Measurements from ENCODE around the gene RPL18A. TPM values are rescaled to one million over a fixed set of nuclear protein-coding genes. Genes with fewer than 3 reads are reported as not detected.

RPL18A gene
- total RNA-seq, 2 experiments from 2014 or later: 3,663 to 3,679 TPM

DNA sequence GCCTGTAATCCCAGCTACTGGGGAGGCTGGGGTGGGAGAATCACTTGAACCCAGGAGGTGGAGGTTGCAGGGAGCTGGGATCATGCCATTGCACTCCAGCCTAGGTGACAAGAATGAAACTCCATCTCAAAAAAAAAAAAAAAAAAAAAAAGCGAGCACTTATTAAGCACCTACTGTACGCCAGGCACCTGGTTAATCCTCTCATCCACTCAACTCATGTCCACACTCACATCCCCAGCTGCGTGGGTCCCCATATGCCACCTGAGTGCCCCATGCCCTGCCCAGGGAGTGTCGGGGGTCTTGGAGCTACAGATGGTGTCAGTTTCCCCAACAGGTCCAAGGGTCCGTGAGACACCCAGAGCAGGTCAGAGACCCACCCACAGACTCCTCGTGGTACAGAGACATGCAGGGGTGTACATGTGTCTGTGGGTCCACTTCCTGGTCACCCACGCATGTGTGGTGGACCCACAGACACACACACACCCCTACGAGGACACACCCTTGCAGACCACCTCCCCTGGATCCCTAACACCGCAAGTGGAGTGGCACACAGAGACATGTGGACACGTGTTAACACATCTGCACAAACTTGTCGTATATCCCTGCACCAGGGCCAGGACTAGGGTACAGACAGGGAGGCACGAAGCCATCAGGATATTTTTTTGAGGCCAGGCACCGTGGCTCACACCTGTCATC lies 41.9 kb upstream of the RPL18A start:
- no peak for ATAC-seq
- Mint-ChIP-seq H3K4me3 (no peak overlapping the region), H3K27ac (no peak overlapping the region)

DNA sequence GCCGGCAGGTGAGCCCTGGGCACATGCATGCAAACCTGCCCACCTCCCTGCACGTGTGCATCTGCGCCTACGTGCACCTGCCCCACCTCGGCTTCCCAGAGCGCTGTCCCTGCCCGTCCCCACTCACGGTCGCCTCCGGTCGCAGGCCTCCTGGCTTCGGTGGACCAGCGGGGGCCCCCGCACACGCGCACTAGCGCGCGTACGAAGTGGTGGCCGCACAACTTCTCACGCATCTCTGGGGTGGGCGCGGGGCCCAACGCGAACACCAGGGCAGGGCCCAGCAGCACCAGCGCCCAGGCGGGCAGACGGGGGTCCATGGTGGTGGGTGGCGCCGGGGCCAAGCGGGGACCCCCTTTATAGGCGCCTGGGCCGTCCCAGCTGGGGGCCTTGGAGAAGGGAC lies 38.5 kb upstream of the RPL18A start, which contains the start of gene INSL3:
Gene INSL3 (minus strand): TSS at position 330 of the 400 bp plus-strand sequence. CDS start 13 bp downstream, at position 317.
- no peaks in the 10 kb centered on the region for H3K27me3 Mint-ChIP-seq
- H3K36me3 Mint-ChIP-seq (ENCODE audit: low read depth): peaks cover 5% of the 10 kb centered on the region
- H3K27ac Mint-ChIP-seq: no peak within 1 kb of the TSS
- no peaks in the 10 kb centered on the region for H3K4me1 Mint-ChIP-seq (ENCODE audit: low read depth)
- DNase-seq (no peak), ATAC-seq (no peak)
- CTCF ChIA-PET: no interaction called here
- intact Hi-C loops (cut with micrococcal nuclease): no loop called here
- POLR2A ChIA-PET: no interaction called here
- no peak within 1 kb of the TSS for H3K4me3 Mint-ChIP-seq
- H3K9me3 Mint-ChIP-seq: no peaks in the 10 kb centered on the region
- TF ChIP-seq, protein P1, sequence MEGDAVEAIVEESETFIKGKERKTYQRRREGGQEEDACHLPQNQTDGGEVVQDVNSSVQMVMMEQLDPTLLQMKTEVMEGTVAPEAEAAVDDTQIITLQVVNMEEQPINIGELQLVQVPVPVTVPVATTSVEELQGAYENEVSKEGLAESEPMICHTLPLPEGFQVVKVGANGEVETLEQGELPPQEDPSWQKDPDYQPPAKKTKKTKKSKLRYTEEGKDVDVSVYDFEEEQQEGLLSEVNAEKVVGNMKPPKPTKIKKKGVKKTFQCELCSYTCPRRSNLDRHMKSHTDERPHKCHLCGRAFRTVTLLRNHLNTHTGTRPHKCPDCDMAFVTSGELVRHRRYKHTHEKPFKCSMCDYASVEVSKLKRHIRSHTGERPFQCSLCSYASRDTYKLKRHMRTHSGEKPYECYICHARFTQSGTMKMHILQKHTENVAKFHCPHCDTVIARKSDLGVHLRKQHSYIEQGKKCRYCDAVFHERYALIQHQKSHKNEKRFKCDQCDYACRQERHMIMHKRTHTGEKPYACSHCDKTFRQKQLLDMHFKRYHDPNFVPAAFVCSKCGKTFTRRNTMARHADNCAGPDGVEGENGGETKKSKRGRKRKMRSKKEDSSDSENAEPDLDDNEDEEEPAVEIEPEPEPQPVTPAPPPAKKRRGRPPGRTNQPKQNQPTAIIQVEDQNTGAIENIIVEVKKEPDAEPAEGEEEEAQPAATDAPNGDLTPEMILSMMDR (IDR thresholded peaks at IDR 0.05): no peak

More for the DNA sequence above, 41.9 kb upstream of the RPL18A start:
- no peak for DNase-seq
- POLR2A ChIA-PET: interaction anchor here (0.7 to 1.9 kb wide), 4 partner anchors 7 to 115 kb away, joined by 3 to 9 read pairs (median 4); partner anchors contain the start of gene CCDC124
- intact Hi-C loops (cut with micrococcal nuclease): no loop called here
- TF ChIP-seq, protein P1 (IDR thresholded peaks at IDR 0.05): no peak
- no peaks in the 10 kb centered on the region for H3K36me3 Mint-ChIP-seq (ENCODE audit: low read depth)
- CTCF ChIA-PET: no interaction called here
- H3K27me3 Mint-ChIP-seq: no peaks in the 10 kb centered on the region
- no peaks in the 10 kb centered on the region for H3K9me3 Mint-ChIP-seq
- no peaks in the 10 kb centered on the region for H3K4me1 Mint-ChIP-seq (ENCODE audit: low read depth)

DNA sequence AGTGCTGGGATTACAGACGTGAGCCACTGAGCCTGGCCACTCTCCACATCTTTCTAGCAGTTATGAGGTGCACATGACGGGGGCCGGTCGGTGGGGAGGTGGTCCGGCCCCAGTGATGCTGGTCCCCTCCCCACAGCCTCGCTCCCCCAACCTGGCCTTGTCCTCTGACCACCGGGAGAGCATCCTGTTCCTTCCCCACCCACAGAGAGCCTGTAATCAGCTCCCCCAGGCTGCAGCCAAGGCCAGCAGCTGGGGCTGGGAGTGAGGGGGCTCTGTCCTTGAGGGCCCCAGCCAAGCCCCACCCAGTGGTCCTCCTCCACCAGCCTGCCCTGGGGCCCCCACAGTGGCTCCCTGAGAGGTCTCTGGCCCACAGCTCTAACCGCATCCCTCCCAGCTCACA lies 35.4 kb upstream of the RPL18A start:
- Mint-ChIP-seq H3K27me3 (no peaks in the 10 kb centered on the region), H3K27ac (no peak overlapping the region), H3K4me3 (no peak overlapping the region), H3K9me3 (no peaks in the 10 kb centered on the region), H3K36me3 (ENCODE audit: low read depth) (peaks cover 17% of the 10 kb centered on the region), H3K4me1 (ENCODE audit: low read depth) (no peaks in the 10 kb centered on the region)
- intact Hi-C loops (cut with micrococcal nuclease): no loop called here
- DNase-seq (no peak), ATAC-seq (no peak)
- ChIA-PET CTCF (no interaction called here), POLR2A (interaction anchor here (0.6 to 4.4 kb wide), 10 partner anchors 8 to 36 kb away, joined by 3 to 23 read pairs (median 6); partner anchors contain the start of gene RPL18A)
- TF ChIP-seq, protein P1 (IDR thresholded peaks at IDR 0.05): no peak

DNA sequence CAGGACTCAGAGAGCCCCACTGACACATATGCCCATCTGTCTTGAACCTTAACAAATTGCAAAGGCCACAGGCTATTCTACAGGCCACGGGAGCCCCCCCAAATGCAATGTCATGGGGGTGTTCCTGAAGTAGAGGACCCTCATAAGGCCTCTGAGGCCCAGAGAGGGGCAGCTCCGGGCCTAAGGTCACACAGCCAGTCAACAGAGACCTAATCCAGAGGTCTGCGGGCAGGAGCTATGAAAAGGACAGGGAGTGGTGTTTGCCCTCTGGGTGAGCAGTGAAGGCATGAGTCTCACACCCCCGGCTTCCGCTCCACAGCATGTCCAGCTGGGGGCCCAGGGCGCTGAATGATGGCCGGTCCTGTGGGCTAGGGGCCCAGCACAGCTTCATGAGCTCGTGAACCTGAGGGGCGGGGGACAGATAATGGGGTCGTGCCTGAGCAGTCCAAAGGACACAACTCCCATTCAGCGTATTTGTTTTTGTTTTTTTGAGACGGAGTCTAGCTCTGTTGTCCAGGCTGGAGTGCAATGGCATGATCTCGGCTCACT lies 33.1 kb upstream of the RPL18A start:
- Mint-ChIP-seq H3K9me3 (no peaks in the 10 kb centered on the region), H3K36me3 (ENCODE audit: low read depth) (peaks cover 35% of the 10 kb centered on the region), H3K4me1 (ENCODE audit: low read depth) (peaks cover 3% of the 10 kb centered on the region), H3K27me3 (no peaks in the 10 kb centered on the region), H3K4me3 (no peak overlapping the region), H3K27ac (no peak overlapping the region)
- ATAC-seq: no peak
- TF ChIP-seq, protein P1 (IDR thresholded peaks at IDR 0.05): no peak
- intact Hi-C loops (cut with micrococcal nuclease): no loop called here
- DNase-seq: no peak
- ChIA-PET CTCF (no interaction called here), POLR2A (interaction anchor here (1.1 to 1.2 kb wide), 2 partner anchors 9 to 24 kb away, joined by 4 read pairs; no protein-coding TSS in a partner anchor)

All from activated CD8-positive, alpha-beta T cell treated with anti-CD3 and anti-CD28 coated beads for 36 hours (primary cell).